Measurements from ENCODE around the gene NR2E1. TPM values are rescaled to one million over a fixed set of nuclear protein-coding genes. Genes with fewer than 3 reads are reported as not detected.
A peak's percentile ranks its signal among the peaks of the same experiment; 100 is the strongest.

Gene NR2E1
- total RNA-seq, 2 experiments from 2014 or later, result not detected

- H3K36me3 Mint-ChIP-seq, result no peaks in the 10 kb centered on the region
- no peaks in the 10 kb centered on the region for H3K4me1 Mint-ChIP-seq (ENCODE audit: low read depth)
- peaks cover 70% of the 10 kb centered on the region for H3K27me3 Mint-ChIP-seq
- H3K4me3 Mint-ChIP-seq, result no peak overlapping the region
- ChIA-PET CTCF (no interaction called here), POLR2A (no interaction called here)
- H3K27ac Mint-ChIP-seq, result no peak overlapping the region
- intact Hi-C loops (cut with micrococcal nuclease), result no loop called here
- H3K9me3 Mint-ChIP-seq, result no peaks in the 10 kb centered on the region
- DNase-seq, result no peak
Observed at GRCh38 chr6:108127056-108127455, 38.8 kb upstream of the NR2E1 start.

- ChIA-PET POLR2A (no interaction called here), CTCF (no interaction called here)
- no peak for DNase-seq
- no peak overlapping the region for H3K4me3 Mint-ChIP-seq
- intact Hi-C loops (cut with micrococcal nuclease), result no loop called here
- H3K27ac Mint-ChIP-seq, result no peak overlapping the region
- H3K4me1 Mint-ChIP-seq (ENCODE audit: low read depth), result no peaks in the 10 kb centered on the region
- H3K9me3 Mint-ChIP-seq, result no peaks in the 10 kb centered on the region
- H3K27me3 Mint-ChIP-seq, result peaks cover 72% of the 10 kb centered on the region
- no peaks in the 10 kb centered on the region for H3K36me3 Mint-ChIP-seq
Observed at GRCh38 chr6:108127826-108128225, 38.0 kb upstream of the NR2E1 start.

GRCh38 chr6:108130262-108130661, 35.6 kb upstream of the NR2E1 start:
- no peak overlapping the region for H3K4me3 Mint-ChIP-seq
- peaks cover 9% of the 10 kb centered on the region for H3K4me1 Mint-ChIP-seq (ENCODE audit: low read depth)
- ChIA-PET POLR2A (no interaction called here), CTCF (no interaction called here)
- no peaks in the 10 kb centered on the region for H3K36me3 Mint-ChIP-seq
- H3K9me3 Mint-ChIP-seq, result no peaks in the 10 kb centered on the region
- intact Hi-C loops (cut with micrococcal nuclease), result no loop called here
- no peak for DNase-seq
- H3K27me3 Mint-ChIP-seq, result peaks cover 70% of the 10 kb centered on the region
- no peak overlapping the region for H3K27ac Mint-ChIP-seq

GRCh38 chr6:108132863-108133262, 33.0 kb upstream of the NR2E1 start:
- Mint-ChIP-seq H3K4me3 (peak overlapping the region; percentile 72), H3K27me3 (peaks cover 62% of the 10 kb centered on the region), H3K27ac (no peak overlapping the region), H3K36me3 (no peaks in the 10 kb centered on the region), H3K4me1 (ENCODE audit: low read depth) (peaks cover 9% of the 10 kb centered on the region), H3K9me3 (no peaks in the 10 kb centered on the region)
- POLR2A ChIA-PET, result no interaction called here
- intact Hi-C loops (cut with micrococcal nuclease), result loop anchor here (2.0 kb wide), 1 partner anchor 14 kb away; no protein-coding TSS in a partner anchor
- no peak for DNase-seq
- CTCF ChIA-PET, result interaction anchor here (0.7 to 1.4 kb wide), 2 partner anchors 16 to 20 kb away, joined by 3 to 4 read pairs; no protein-coding TSS in a partner anchor

- Mint-ChIP-seq H3K36me3 (no peaks in the 10 kb centered on the region), H3K4me3 (peak overlapping the region; percentile 72), H3K27me3 (peaks cover 61% of the 10 kb centered on the region), H3K4me1 (ENCODE audit: low read depth) (peaks cover 9% of the 10 kb centered on the region), H3K27ac (no peak overlapping the region), H3K9me3 (no peaks in the 10 kb centered on the region)
- intact Hi-C loops (cut with micrococcal nuclease), result loop anchor here (2.0 kb wide), 1 partner anchor 15 kb away; no protein-coding TSS in a partner anchor
- POLR2A ChIA-PET, result no interaction called here
- peak; percentile 55 for DNase-seq
- CTCF ChIA-PET, result interaction anchor here (0.7 kb wide), 1 partner anchor 117 kb away, joined by 3 read pairs; no protein-coding TSS in a partner anchor
Observed at GRCh38 chr6:108133594-108134179, 32.1 kb upstream of the NR2E1 start.

- peaks cover 9% of the 10 kb centered on the region for H3K4me1 Mint-ChIP-seq (ENCODE audit: low read depth)
- ChIA-PET POLR2A (no interaction called here), CTCF (interaction anchor here (1.0 kb wide), 2 partner anchors 22 to 357 kb away, joined by 3 to 4 read pairs; no protein-coding TSS in a partner anchor)
- H3K36me3 Mint-ChIP-seq, result no peaks in the 10 kb centered on the region
- H3K27ac Mint-ChIP-seq, result no peak overlapping the region
- peaks cover 58% of the 10 kb centered on the region for H3K27me3 Mint-ChIP-seq
- no peak for DNase-seq
- no peaks in the 10 kb centered on the region for H3K9me3 Mint-ChIP-seq
- no peak overlapping the region for H3K4me3 Mint-ChIP-seq
- intact Hi-C loops (cut with micrococcal nuclease), result no loop called here
Observed at GRCh38 chr6:108134213-108134970, 31.4 kb upstream of the NR2E1 start.

- H3K36me3 Mint-ChIP-seq, result no peaks in the 10 kb centered on the region
- ChIA-PET CTCF (no interaction called here), POLR2A (no interaction called here)
- H3K27me3 Mint-ChIP-seq, result peaks cover 37% of the 10 kb centered on the region
- H3K27ac Mint-ChIP-seq, result no peak overlapping the region
- no peaks in the 10 kb centered on the region for H3K4me1 Mint-ChIP-seq (ENCODE audit: low read depth)
- no peak for DNase-seq
- intact Hi-C loops (cut with micrococcal nuclease), result no loop called here
- no peaks in the 10 kb centered on the region for H3K9me3 Mint-ChIP-seq
- no peak overlapping the region for H3K4me3 Mint-ChIP-seq
Observed at GRCh38 chr6:108142240-108142639, 23.6 kb upstream of the NR2E1 start.

GRCh38 chr6:108145639-108146038, 20.2 kb upstream of the NR2E1 start:
- no peaks in the 10 kb centered on the region for H3K4me1 Mint-ChIP-seq (ENCODE audit: low read depth)
- intact Hi-C loops (cut with micrococcal nuclease), result no loop called here
- no peaks in the 10 kb centered on the region for H3K9me3 Mint-ChIP-seq
- ChIA-PET POLR2A (no interaction called here), CTCF (interaction anchor here (0.5 kb wide), 1 partner anchor 95 kb away, joined by 3 read pairs; no protein-coding TSS in a partner anchor)
- no peak overlapping the region for H3K27ac Mint-ChIP-seq
- H3K36me3 Mint-ChIP-seq, result no peaks in the 10 kb centered on the region
- DNase-seq, result no peak
- no peak overlapping the region for H3K4me3 Mint-ChIP-seq
- peaks cover 33% of the 10 kb centered on the region for H3K27me3 Mint-ChIP-seq

- Mint-ChIP-seq H3K4me1 (ENCODE audit: low read depth) (peaks cover 7% of the 10 kb centered on the region), H3K36me3 (no peaks in the 10 kb centered on the region), H3K27ac (no peak overlapping the region), H3K9me3 (no peaks in the 10 kb centered on the region), H3K4me3 (no peak overlapping the region), H3K27me3 (peaks cover 50% of the 10 kb centered on the region)
- ChIA-PET POLR2A (no interaction called here), CTCF (interaction anchor here (1.1 kb wide), 1 partner anchor 301 kb away, joined by 3 read pairs; no protein-coding TSS in a partner anchor)
- DNase-seq, result no peak
- intact Hi-C loops (cut with micrococcal nuclease), result no loop called here
Observed at GRCh38 chr6:108152446-108152845, 13.4 kb upstream of the NR2E1 start.

GRCh38 chr6:108156180-108156937, 9.5 kb upstream of the NR2E1 start:
- DNase-seq, result no peak
- Mint-ChIP-seq H3K27ac (no peak overlapping the region), H3K27me3 (peaks cover 69% of the 10 kb centered on the region), H3K4me3 (no peak overlapping the region), H3K36me3 (no peaks in the 10 kb centered on the region), H3K4me1 (ENCODE audit: low read depth) (peaks cover 11% of the 10 kb centered on the region), H3K9me3 (no peaks in the 10 kb centered on the region)
- ChIA-PET CTCF (interaction anchor here (1.0 to 1.6 kb wide), 2 partner anchors 12 to 13 kb away, joined by 3 to 4 read pairs; no protein-coding TSS in a partner anchor), POLR2A (no interaction called here)
- intact Hi-C loops (cut with micrococcal nuclease), result loop anchor here (2.0 kb wide), 1 partner anchor 40 kb away; no protein-coding TSS in a partner anchor

GRCh38 chr6:108156938-108157233, 8.9 kb upstream of the NR2E1 start:
- ChIA-PET CTCF (interaction anchor here (1.6 kb wide), 1 partner anchor 12 kb away, joined by 3 read pairs; no protein-coding TSS in a partner anchor), POLR2A (no interaction called here)
- peaks cover 74% of the 10 kb centered on the region for H3K27me3 Mint-ChIP-seq
- peaks cover 11% of the 10 kb centered on the region for H3K4me1 Mint-ChIP-seq (ENCODE audit: low read depth)
- intact Hi-C loops (cut with micrococcal nuclease), result loop anchor here (1.0 to 2.0 kb wide), 2 partner anchors 14 to 40 kb away; no protein-coding TSS in a partner anchor
- no peak overlapping the region for H3K27ac Mint-ChIP-seq
- no peak for DNase-seq
- no peaks in the 10 kb centered on the region for H3K9me3 Mint-ChIP-seq
- peak overlapping the region; percentile 3 for H3K4me3 Mint-ChIP-seq
- H3K36me3 Mint-ChIP-seq, result no peaks in the 10 kb centered on the region
